ENCODE results near the gene KCNIP1.

The KCNIP1 gene

DNA sequence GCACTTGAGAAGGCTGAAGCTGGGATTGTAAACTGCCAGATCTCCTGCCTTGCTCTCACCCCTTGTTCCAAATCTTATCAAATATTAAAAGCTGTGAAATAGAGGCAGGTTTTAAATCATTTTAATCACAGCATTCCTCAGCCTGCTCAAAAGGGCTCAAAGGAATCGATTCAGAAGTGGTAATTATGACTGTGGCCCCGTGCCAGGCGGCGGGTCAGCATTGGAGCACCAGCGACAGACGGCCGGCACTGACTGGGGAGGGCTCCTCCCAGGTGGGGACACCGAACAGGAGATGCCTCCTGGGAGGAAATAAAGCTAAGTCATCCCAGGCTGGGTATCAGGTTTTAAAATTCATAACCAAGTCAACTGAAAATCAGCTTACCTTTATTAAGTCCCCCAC lies 66.7 kb downstream of the KCNIP1 start:
- DNase-seq: no peak

DNA sequence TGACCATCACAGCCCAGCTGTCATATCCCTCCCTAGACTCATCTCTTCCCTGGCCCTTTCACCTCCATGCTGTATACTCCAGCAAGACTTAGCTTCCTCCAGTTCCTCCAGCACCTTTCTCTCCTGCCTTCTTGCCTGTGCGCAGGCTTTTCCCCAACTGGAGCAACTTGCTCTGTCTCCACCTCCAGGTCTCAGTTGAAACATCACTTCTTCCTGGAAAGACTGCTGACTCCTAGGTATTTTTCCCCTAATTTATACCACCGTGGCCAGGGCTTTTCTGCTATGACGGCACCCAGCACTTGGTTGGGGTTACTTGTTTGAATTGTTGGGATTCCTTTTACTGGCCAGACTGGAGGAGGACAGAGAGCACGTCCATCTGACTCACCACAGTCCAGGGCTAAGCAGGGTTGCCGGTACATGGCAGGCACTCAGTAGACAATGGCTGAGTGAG lies 67.5 kb downstream of the KCNIP1 start:
- DNase-seq: no peak

DNA sequence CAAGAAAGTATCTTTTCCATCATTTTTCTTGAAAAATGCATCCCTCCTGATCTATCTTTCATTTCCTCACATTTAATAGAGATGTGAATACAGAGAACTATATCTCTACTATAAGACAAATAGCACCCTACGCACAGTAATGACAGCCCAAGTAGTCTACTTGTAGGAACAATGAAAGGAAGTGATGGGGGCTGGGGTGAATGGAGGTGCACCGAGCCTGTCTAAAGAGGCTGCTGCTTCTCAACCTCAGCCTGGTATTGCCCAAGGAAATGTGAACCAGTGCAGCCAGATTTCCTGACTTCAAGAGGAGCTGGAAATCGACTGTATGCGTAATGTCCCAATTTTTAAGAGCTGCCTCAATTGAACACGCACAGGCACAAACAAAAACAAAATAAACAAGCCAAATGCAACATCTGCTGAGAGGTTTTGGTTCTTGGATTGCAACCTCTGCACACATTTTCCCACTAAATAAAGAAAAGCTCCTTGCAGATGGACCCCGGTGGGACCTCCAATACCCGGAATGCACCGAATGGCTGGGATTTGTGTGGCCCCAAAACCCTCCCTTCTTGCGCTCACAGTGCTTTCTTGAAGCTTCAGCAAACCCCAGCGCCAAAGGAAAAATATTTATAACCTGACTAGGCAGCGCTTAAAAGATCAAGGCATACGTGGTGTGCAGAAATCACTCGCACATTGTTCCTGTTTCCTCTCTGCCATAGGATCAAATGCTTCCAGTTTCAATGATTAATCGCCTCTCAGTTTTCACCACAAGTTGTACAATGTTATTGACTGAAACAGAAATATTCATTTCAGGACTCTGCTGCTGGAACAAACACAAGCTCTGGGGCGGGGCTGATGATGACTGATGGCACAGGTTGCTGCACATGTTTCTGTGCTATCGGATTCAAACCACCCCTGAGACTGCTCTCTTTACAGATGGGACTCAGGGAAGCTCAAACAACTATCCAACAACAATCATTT lies 68.3 kb downstream of the KCNIP1 start:
- no peak for DNase-seq

- DNase-seq: no peak
These were observed 69.3 kb downstream of the KCNIP1 start for GRCh38 chr5:170573114-170573513.

DNA sequence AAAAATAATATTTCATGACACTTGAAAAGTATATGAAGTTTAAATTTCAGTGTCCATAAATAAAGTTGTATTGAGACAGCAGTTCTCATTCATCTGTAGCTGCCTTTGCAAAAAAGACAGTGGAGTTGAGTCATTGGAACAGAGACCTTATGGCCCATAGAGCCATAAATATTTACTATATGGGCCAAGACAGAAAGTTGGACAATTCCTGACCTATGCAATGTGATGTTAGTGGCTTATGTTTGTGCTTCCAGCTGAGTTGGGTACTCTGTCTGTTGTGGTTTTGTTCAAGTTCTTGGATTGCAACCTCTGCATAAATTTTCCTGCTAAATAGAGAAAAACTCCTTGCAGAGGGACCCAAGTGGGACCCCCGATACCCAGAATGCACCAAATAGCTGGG lies 69.8 kb downstream of the KCNIP1 start:
- DNase-seq: no peak

GRCh38 chr5:170576602-170577535 lies 73.0 kb downstream of the KCNIP1 start:
- peak; percentile 94 for DNase-seq

DNA sequence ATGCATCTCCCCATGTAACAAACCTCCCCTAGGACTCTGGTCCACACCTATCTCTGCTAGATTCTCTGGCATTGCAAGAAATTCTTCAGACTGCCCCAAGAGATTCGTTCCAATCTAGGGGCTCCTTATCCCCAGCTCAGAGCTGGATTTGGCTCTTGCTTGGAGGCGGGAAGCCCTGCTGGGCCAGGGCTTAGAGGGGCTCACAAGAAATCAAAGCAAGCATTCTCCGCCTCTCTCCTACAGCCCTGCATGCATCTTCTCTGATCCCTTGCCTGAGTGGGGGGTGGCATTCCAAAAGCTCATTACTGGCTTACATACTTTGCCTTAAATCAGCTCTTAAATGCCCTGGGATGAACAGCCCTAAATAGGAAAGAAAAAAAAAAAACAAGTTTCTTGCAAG lies 75.8 kb downstream of the KCNIP1 start:
- DNase-seq: no peak

DNA sequence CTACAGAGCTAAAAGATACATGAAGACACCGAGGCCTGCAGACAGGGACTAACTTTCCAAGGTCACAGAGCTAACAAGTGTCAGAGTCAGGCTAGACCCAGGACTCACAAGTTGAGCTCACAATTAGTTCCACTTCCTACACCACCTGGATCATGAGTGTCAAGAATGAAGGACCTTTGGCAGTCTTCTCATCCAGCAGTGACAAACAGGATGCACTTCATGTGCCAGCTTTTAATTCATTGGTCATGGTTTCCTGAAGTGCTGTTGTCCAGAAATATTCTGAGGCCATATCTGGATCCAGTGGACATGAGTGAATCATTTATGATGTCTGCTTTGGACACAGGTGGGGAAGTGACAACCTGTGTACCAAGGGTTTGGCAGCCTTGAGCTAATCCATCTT lies 77.4 kb downstream of the KCNIP1 start:
- DNase-seq: no peak

- no peak for DNase-seq
These were observed 79.0 kb downstream of the KCNIP1 start for GRCh38 chr5:170582644-170583330.

GRCh38 chr5:170584003-170584402 lies 80.2 kb downstream of the KCNIP1 start:
- no peak for DNase-seq

GRCh38 chr5:170584450-170585058 lies 80.7 kb downstream of the KCNIP1 start:
- DNase-seq: no peak

DNA sequence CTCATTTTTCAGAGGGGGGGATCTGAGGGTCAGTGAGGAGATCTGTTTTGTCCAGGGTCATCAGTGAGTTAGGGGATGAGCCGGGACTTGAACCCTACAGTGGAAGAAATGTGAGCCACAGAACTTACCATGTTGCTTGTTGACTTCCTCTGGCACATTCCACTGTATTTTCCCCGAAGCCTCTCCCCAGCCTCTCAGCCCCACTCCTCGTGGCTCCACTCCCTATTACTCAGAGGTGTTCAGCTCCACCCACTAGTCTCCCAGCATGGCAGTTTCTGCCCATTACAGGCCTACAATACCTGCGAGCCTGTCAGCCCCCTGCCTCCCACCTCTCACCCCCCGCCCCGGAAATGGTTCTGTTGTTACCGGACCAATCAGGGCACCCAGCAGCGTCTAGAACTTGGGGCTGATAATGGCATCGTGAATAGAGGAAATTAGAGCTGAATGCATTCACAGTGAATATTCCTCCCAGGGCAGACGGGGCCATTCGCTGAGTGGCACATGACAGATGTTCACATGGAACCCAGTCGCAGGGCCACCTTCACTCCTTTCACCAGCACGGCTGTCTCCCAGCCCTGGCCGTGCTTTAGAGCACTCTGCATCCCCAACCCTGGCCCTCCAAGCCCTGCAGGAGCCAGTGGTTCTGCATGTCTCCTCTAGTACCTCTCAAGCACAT lies 81.6 kb downstream of the KCNIP1 start:
- DNase-seq: no peak

DNA sequence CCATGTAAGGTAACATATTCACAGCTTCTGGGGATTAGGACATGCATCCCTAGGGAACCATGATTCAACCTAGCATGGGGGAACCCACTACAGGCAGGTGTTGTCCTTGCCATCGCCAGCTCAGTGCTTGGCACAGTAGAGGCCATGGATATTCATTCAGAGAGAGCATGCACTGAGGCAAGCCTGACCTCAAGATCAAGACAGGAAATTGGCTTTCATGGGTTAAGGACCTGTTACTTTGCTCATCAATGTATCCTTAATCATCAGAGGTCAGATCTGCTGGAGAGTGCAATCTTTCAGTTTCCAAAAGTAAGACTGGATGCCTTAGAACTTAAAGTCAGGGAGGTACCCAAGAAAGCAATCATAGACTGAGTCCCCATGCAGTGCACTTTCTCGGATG lies 84.0 kb downstream of the KCNIP1 start:
- no peak for DNase-seq

DNA sequence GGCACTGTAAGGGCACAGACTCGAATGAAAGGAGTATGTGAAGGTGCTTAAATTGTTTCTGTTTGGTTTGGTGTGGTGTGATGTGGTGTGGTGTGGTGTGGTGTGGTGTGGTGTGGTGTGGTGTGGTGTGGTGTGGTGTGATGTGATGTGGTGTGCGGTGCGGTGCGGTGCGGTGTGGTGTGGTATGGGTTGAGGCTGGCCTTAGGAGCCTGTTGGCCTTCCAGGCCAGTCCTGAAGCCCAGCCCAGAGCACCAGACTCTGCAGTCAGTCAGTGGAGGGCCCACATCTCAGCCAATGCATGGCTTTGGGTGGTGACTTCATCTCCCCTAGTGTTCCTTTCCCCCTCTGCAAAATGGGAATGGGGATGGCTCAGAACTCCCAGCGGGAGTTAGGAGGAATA lies 85.8 kb downstream of the KCNIP1 start:
- no peak for DNase-seq

- DNase-seq: no peak
These were observed 86.7 kb downstream of the KCNIP1 start for GRCh38 chr5:170590566-170590965.

DNA sequence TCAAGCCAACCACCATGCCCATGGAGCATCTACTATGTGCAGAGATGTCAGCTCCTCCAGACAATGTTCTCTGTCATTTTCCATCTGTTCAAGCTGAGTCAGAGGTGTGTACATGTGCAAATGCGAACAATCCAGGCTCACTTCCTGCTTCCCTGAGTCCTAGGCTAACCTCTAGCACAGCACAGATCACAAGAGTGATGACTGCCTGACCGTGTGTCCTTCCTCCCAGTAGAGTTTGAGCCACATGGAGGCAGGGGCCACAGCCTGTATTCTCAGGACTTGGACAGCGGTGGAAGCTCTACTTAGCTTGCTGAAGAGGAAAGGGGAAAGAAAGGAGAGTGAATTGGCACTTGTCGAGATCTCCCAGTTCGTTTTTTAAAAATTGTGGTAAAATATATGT lies 87.2 kb downstream of the KCNIP1 start:
- DNase-seq: no peak

DNA sequence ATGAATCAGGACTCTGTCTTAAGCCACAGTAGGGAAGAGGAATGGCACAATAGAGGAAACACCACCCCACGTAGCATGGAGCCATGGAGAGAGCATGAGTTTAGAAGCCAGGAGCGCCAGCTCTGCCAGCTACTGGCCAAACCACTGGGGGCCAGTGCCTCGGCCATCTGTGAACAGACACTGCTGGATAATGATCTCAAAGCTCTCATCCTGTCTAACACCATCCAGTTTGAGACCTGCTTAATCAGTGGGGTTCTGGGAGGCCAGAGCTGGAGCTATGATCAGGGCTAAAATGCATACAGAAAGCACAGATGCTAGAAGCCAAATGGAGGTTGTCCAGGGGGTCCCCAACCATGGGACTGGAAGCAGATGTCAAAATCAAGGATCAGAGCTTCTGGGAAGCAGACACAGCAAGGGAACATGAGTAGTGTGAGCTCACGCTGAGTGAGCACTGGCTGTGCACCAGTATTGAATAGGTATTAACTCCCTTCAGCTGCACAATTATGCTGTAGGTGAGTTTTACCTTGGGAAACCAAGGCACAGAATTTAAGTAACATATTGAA lies 92.7 kb downstream of the KCNIP1 start:
- no peak for DNase-seq

- DNase-seq: no peak
These were observed 93.4 kb downstream of the KCNIP1 start for GRCh38 chr5:170597109-170597751.

DNA sequence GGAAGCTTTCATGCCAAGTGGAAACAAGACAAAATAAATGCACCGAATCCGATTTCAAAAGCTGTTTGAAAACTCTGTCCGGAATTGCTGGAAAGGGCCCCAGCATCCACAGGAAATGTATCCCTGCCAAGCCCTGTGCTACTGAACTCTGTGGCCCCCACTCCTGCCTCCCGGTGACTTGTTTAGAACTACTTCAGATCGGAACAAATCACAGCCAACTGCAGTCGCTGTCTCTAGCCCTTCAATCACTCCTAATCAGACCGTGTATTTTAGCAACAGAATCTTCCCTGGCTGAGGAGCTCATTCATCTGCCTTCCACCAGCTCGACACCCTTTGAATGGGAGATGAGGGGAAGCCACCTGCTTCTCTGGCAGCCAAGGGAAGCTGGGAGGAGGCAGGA lies 94.1 kb downstream of the KCNIP1 start:
- no peak for DNase-seq

- DNase-seq: no peak
These were observed 95.9 kb downstream of the KCNIP1 start for GRCh38 chr5:170599756-170600155.

DNA sequence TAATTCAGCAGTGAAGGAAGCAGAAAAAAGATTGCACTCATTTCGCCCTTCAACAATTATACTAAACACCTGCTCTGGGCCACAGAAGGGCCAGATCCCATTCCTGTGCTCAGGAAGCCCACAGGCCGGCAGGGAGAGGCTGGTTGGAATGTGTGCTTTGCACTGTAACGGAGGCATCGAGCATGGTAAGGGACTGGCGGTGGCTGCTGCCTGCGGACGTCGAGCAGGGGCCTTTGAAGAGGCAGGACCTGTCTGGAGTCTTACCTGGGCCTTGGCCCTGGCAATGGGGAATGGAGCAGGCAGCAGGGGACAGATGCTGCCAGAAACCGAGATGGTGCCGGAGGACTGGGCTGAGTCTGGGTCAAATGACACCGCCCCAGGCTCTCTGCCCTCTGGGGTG lies 97.8 kb downstream of the KCNIP1 start:
- DNase-seq: no peak

Measured in NCI-H1694 treated with DMSO at 0.1 percent for 48 hours (cell line).